ENCODE results near the gene HMSD. TPM values are rescaled to one million over a fixed set of nuclear protein-coding genes. Genes with fewer than 3 reads are reported as not detected.

HMSD gene
- total and polyA plus RNA-seq, 2 of the 13 experiments (the other 11 are each of a cell fraction or from before 2014, with no cell fraction given) = not detected

DNA sequence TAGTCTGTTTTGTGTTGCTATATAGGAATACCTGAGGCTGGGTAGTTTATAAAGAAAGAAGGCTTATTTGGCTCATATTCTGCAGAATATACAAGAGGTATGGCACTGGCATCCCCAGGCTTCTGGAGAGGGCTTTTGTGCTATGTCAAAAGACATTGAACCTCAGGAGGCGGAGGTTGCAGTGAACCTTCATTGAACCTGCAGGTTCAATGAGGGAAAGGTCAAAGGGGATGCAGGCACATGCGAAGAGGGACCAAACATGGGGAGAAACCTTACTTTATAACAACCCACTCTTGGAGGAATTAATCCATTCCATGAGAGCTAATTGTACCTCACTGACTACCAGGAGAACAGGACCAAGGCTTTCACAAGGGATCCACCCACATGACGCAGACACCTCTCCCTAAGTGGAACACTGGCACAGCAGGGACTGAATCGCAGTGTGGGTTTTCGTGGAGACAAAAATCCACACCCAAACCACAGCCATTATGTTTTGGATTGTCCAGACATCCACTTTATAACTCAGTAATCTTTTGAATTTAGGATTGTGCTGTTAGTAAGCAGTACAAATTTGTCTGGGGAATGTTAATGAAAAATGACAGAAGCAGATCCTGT, 16.7 kb downstream of the HMSD start (continued):
- TF ChIP-seq KDM5B (CRISPR knock-in tag; IDR thresholded peaks at IDR 0.05; ENCODE audit: borderline replicate concordance) = no peak
- no peak for TF ChIP-seq ZNF780A (CRISPR knock-in tag; IDR thresholded peaks at IDR 0.05)
- no peak for TF ChIP-seq ZNF766 (CRISPR knock-in tag; IDR thresholded peaks at IDR 0.05; ENCODE audit: borderline replicate concordance)

DNA sequence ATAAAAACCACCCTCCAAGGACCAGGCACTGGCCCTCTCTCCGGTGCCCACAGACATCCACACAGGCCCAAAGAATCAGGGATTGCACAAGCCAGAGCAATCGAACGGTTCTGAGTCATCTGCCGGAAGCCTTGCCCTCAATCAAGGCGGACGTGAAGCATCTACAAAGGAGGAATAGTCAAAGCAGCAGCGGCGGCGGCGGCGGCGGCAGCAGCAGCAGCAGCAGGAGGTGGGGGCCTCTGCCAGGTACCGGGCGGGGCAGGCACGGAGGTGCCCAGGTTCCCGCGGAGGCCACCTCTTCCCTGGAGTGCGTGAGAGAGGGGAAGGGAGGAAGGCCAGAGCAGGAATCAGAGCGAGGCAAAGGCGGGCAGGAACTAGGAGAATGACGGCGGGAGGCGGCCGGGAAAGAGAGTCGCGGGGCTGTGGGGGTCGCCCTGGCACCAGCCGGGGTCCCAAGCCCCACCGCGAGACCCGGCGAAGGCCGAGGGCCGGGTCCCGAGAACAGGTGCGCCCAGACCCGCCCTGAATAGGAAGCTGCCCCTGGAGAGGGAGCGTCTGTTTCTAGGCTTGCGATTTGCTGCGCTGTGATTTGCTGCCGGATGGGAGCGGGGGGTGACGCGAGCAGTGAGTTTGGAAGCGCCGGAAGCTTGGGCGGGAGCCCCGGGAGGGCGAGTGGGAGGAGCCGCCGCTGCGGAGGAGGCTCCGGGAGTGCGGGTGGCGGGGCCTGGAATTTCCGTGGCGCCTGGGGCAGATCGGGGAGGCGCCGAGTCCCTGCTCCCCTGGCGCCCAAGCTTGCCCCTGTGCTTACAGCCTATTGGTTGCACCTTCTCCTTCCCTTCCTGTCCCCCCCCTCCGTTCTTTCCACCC, 21.1 kb downstream of the HMSD start, which contains the start of gene SERPINB8:
Gene SERPINB8, plus strand, starts transcription at position 140 of the 867 bp plus-strand sequence. CDS start 8,228 bp downstream, outside the sequence.
- H3K9me3 ChIP-seq (ENCODE audit: low read length) = no peaks in the 10 kb centered on the region
- H3K79me2 ChIP-seq (ENCODE audit: insufficient read depth, low read length) = no peaks in the 10 kb centered on the region
- H2AFZ ChIP-seq (ENCODE audit: low read length) = peak within 1 kb of the TSS; percentile 77
- BruUV-seq (replicated peaks) = no TSS peak
- H3K4me3 ChIP-seq (replicated peaks in 1 of 3; ENCODE audit: insufficient read depth in 1 of 3, low read depth in 2 of 3, low read length in 3 of 3) = peak within 1 kb of the TSS; percentile 62 to 83 (median 78)
- DNase-seq (ENCODE audit: low spot score) (peak; percentile 67), ATAC-seq (peak; percentile 96), FAIRE-seq (no peak)
- intact Hi-C loops (cut with micrococcal nuclease; ENCODE audit: unreplicated experiment) (no loop called here), in situ Hi-C loops (cut with HindIII; ENCODE audit: extremely low pct_ligation_motif_present, low pct_unique_long_range_greater_than_20kb) (loop anchor here (10.0 kb wide), 1 partner anchor 75 kb away; no protein-coding TSS in a partner anchor)
- ChIA-PET CTCF (ENCODE audit: low intra/inter-chr PET ratio, low total read pairs) (no interaction called here), POLR2A (interaction anchor here (0.6 to 0.7 kb wide), 2 partner anchors 12 to 1308 kb away, joined by 3 to 5 read pairs; no protein-coding TSS in a partner anchor)
- H3K4me2 ChIP-seq (ENCODE audit: low read depth, low read length) = peak within 1 kb of the TSS; percentile 97
- H3K36me3 ChIP-seq (replicated peaks in 1 of 2; ENCODE audit: control insufficient read depth in 1 of 2, insufficient read depth in 2 of 2, low read length in 2 of 2) = no peaks in the 10 kb centered on the region
- H4K20me1 ChIP-seq (ENCODE audit: insufficient read depth, low read length) = no peaks in the 10 kb centered on the region
- H3K4me1 ChIP-seq (ENCODE audit: insufficient read depth, low read length) = peaks cover 21% of the 10 kb centered on the region
- no peaks in the 10 kb centered on the region for H3K27me3 ChIP-seq (ENCODE audit: control insufficient read depth in 1 of 2, insufficient read depth in 2 of 2, low read length in 2 of 2)
- under 1% methylated on average over 36 of the region's 62 CpGs for WGBS (ENCODE audit: low lambda C conversion rate)
- peak within 1 kb of the TSS; percentile 70 for H3K9ac ChIP-seq (ENCODE audit: insufficient read depth, low read depth, low read length)
- no peak within 1 kb of the TSS for H3K27ac ChIP-seq (ENCODE audit: extremely low read length, insufficient read depth, low read length)
- TF ChIP-seq NFIC (IDR thresholded peaks at IDR 0.05; ENCODE audit: low read length) (no peak), ZNF367 (CRISPR knock-in tag; IDR thresholded peaks at IDR 0.05; ENCODE audit: borderline replicate concordance) (no peak), ZFP36L2 (CRISPR knock-in tag; IDR thresholded peaks at IDR 0.05) (no peak), SOX5 (CRISPR knock-in tag; IDR thresholded peaks at IDR 0.05; ENCODE audit: borderline replicate concordance) (no peak), RBM39 (IDR thresholded peaks at IDR 0.05; ENCODE audit: low read depth, low read length, poor library complexity, severe bottlenecking) (peak; percentile 43), RFXAP (CRISPR knock-in tag; IDR thresholded peaks at IDR 0.05; ENCODE audit: borderline replicate concordance) (peak; percentile 54; the same call in 1 of the 2 replicates), NFRKB (IDR thresholded peaks at IDR 0.05) (no peak), ZMYM3 (CRISPR knock-in tag; IDR thresholded peaks at IDR 0.05) (0 out of 2 replicates have a peak, but pooled peaks have one; percentile 29), ZNF761 (CRISPR knock-in tag; conservative IDR thresholded peaks at IDR 0.05) (0 out of 2 replicates have a peak, but pooled peaks have one; percentile 21), NR1H2 (CRISPR knock-in tag; IDR thresholded peaks at IDR 0.05; ENCODE audit: borderline replicate concordance, low read depth) (no peak), KAT8 (CRISPR knock-in tag; IDR thresholded peaks at IDR 0.05) (peak; percentile 75), ZNF484 (CRISPR knock-in tag; IDR thresholded peaks at IDR 0.05; ENCODE audit: borderline replicate concordance, low read depth) (no peak), MTA1 (CRISPR knock-in tag; IDR thresholded peaks at IDR 0.05; ENCODE audit: borderline replicate concordance) (peak; percentile 65; the same call in 1 of the 2 replicates), KLF6 (CRISPR knock-in tag; IDR thresholded peaks at IDR 0.05) (0 out of 2 replicates have a peak, but pooled peaks have one; percentile 33)
- TF ChIP-seq, protein P1, sequence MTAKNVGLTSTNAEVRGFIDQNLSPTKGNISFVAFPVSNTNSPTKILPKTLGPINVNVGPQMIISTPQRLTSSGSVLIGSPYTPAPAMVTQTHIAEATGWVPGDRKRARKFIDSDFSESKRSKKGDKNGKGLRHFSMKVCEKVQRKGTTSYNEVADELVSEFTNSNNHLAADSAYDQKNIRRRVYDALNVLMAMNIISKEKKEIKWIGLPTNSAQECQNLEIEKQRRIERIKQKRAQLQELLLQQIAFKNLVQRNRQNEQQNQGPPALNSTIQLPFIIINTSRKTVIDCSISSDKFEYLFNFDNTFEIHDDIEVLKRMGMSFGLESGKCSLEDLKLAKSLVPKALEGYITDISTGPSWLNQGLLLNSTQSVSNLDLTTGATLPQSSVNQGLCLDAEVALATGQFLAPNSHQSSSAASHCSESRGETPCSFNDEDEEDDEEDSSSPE (CRISPR knock-in tag; IDR thresholded peaks at IDR 0.05) = peak; percentile 25; the same call in 1 of the 2 replicates
- TF ChIP-seq, protein P2, sequence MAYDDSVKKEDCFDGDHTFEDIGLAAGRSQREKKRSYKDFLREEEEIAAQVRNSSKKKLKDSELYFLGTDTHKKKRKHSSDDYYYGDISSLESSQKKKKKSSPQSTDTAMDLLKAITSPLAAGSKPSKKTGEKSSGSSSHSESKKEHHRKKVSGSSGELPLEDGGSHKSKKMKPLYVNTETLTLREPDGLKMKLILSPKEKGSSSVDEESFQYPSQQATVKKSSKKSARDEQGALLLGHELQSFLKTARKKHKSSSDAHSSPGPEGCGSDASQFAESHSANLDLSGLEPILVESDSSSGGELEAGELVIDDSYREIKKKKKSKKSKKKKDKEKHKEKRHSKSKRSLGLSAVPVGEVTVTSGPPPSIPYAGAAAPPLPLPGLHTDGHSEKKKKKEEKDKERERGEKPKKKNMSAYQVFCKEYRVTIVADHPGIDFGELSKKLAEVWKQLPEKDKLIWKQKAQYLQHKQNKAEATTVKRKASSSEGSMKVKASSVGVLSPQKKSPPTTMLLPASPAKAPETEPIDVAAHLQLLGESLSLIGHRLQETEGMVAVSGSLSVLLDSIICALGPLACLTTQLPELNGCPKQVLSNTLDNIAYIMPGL (CRISPR knock-in tag; IDR thresholded peaks at IDR 0.05; ENCODE audit: borderline replicate concordance in 1 of 2, low read depth in 1 of 2) = peak in 1 of 2 experiments; percentile 60; a peak in 3 of 4 replicates
